ENCODE results near the gene NSRP1. TPM values are rescaled to one million over a fixed set of nuclear protein-coding genes. Genes with fewer than 3 reads are reported as not detected.

Gene NSRP1
- total and polyA plus RNA-seq, 10 of the 15 experiments (the other 5 are each of a cell fraction or from before 2014, with no cell fraction given), result 12.5 to 69.7 (median 37.8) TPM

- TF ChIP-seq ZBTB33 (IDR thresholded peaks at IDR 0.05) (no peak), ZSCAN29 (IDR thresholded peaks at IDR 0.05) (no peak), GABPA (IDR thresholded peaks at IDR 0.05; ENCODE audit: low read depth) (no peak), MTA2 (IDR thresholded peaks at IDR 0.05; ENCODE audit: low read depth) (no peak), IKZF2 (IDR thresholded peaks at IDR 0.05) (no peak), HCFC1 (IDR thresholded peaks at IDR 0.05; ENCODE audit: low read length) (no peak)
- TF ChIP-seq, protein P1, sequence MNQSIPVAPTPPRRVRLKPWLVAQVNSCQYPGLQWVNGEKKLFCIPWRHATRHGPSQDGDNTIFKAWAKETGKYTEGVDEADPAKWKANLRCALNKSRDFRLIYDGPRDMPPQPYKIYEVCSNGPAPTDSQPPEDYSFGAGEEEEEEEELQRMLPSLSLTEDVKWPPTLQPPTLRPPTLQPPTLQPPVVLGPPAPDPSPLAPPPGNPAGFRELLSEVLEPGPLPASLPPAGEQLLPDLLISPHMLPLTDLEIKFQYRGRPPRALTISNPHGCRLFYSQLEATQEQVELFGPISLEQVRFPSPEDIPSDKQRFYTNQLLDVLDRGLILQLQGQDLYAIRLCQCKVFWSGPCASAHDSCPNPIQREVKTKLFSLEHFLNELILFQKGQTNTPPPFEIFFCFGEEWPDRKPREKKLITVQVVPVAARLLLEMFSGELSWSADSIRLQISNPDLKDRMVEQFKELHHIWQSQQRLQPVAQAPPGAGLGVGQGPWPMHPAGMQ (IDR thresholded peaks at IDR 0.05; ENCODE audit: borderline replicate concordance), result no peak
Observed at GRCh38 chr17:30199600-30199999, 83.0 kb downstream of the NSRP1 start (continued).

DNA sequence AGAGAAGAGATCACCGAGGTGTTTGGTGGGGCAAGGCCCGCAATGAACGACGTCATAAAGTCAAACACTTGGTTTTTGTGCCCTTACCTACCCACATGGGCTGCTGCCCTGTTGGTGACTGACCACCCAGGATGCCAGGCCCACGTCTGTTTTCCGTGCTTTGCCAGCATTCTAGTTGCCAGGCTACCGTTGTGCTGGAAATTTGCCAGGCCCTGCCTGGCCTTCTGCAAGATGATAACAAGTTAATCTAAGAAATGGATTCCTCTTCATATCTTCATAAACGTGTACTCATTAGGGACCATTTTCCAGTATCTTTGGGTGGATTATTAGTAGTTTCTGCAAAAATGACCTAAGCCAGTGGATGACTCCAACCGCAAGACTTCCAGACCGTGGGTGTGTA, 83.5 kb downstream of the NSRP1 start:
- ChIA-PET POLR2A (no interaction called here), RAD21 (ENCODE audit: unreplicated experiment) (interaction anchor here (0.9 kb wide), 1 partner anchor 35 kb away, joined by 4 read pairs; no protein-coding TSS in a partner anchor), CTCF (interaction anchor here (1.1 kb wide), 1 partner anchor 61 kb away, joined by 3 read pairs; no protein-coding TSS in a partner anchor), SMC1A (ENCODE audit: uncharacterized antibody, unreplicated experiment) (interaction anchor here (1.0 kb wide), 1 partner anchor 73 kb away, joined by 3 read pairs; no protein-coding TSS in a partner anchor)
- Histone ChIP-seq H3K9ac (ENCODE audit: control insufficient read depth, insufficient read depth, low read length) (no peak overlapping the region), H3K9me3 (replicated peaks; ENCODE audit: control insufficient read depth, insufficient read depth, low read length) (no peaks in the 10 kb centered on the region), H3K36me3 (ENCODE audit: control insufficient read depth in 2 of 2, insufficient read depth in 2 of 2, low read length in 1 of 2) (no peaks in the 10 kb centered on the region), H3K4me2 (ENCODE audit: control insufficient read depth, insufficient read depth) (no peak overlapping the region), H3K79me2 (ENCODE audit: control insufficient read depth, insufficient read depth, low read length) (no peaks in the 10 kb centered on the region), H3K4me1 (ENCODE audit: control insufficient read depth, insufficient read depth, low read length) (peaks cover 7% of the 10 kb centered on the region; the same call in 1 of the 2 replicates), H4K20me1 (ENCODE audit: control insufficient read depth, insufficient read depth) (no peaks in the 10 kb centered on the region), H3K27ac (ENCODE audit: control insufficient read depth, insufficient read depth) (no peak overlapping the region), H2AFZ (ENCODE audit: control insufficient read depth, low read depth, low read length) (no peak overlapping the region), H3K27me3 (replicated peaks in 1 of 2; ENCODE audit: control insufficient read depth in 2 of 2, insufficient read depth in 2 of 2, low read length in 1 of 2) (no peaks in the 10 kb centered on the region), H3K4me3 (no peak overlapping the region)
- in situ Hi-C loops (cut with MboI), result no loop called here
- BruUV-seq (replicated peaks), result no TSS peak
- DNase-seq (ENCODE audit: low read depth, low spot score), result no peak
- intact Hi-C loops (cut with micrococcal nuclease; ENCODE audit: unreplicated experiment), result no loop called here
- no peak for FAIRE-seq
- 82% methylated on average over 10 of the region's 10 CpGs for WGBS (ENCODE audit: insufficient coverage, insufficient replicate concordance, low lambda C conversion rate, missing lambda C conversion rate)
- ATAC-seq, result no peak
- no peak for TF ChIP-seq CEBPZ (IDR thresholded peaks at IDR 0.05; ENCODE audit: low read depth, low read length)
- TF ChIP-seq, protein P2, sequence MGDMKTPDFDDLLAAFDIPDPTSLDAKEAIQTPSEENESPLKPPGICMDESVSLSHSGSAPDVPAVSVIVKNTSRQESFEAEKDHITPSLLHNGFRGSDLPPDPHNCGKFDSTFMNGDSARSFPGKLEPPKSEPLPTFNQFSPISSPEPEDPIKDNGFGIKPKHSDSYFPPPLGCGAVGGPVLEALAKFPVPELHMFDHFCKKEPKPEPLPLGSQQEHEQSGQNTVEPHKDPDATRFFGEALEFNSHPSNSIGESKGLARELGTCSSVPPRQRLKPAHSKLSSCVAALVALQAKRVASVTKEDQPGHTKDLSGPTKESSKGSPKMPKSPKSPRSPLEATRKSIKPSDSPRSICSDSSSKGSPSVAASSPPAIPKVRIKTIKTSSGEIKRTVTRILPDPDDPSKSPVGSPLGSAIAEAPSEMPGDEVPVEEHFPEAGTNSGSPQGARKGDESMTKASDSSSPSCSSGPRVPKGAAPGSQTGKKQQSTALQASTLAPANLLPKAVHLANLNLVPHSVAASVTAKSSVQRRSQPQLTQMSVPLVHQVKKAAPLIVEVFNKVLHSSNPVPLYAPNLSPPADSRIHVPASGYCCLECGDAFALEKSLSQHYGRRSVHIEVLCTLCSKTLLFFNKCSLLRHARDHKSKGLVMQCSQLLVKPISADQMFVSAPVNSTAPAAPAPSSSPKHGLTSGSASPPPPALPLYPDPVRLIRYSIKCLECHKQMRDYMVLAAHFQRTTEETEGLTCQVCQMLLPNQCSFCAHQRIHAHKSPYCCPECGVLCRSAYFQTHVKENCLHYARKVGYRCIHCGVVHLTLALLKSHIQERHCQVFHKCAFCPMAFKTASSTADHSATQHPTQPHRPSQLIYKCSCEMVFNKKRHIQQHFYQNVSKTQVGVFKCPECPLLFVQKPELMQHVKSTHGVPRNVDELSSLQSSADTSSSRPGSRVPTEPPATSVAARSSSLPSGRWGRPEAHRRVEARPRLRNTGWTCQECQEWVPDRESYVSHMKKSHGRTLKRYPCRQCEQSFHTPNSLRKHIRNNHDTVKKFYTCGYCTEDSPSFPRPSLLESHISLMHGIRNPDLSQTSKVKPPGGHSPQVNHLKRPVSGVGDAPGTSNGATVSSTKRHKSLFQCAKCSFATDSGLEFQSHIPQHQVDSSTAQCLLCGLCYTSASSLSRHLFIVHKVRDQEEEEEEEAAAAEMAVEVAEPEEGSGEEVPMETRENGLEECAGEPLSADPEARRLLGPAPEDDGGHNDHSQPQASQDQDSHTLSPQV (IDR thresholded peaks at IDR 0.05), result no peak
- no peak for TF ChIP-seq KDM1A (IDR thresholded peaks at IDR 0.05; ENCODE audit: borderline replicate concordance)
